ENCODE results near the gene CROCC.

- TF ChIP-seq CTCF (IDR thresholded peaks at IDR 0.05) (peak in 2 of 5 experiments; percentile 14 to 31), POLR2A (IDR thresholded peaks at IDR 0.05) (no peak)
These were observed 21.0 kb upstream of the CROCC start for GRCh38 chr1:16900751-16901150.

Measured in transverse colon (tissue), 3 donors.